GM23338 (cell line): ENCODE measurements around the gene ACTA2. TPM values are rescaled to one million over a fixed set of nuclear protein-coding genes. Genes with fewer than 3 reads are reported as not detected.
A peak's percentile ranks its signal among the peaks of the same experiment; 100 is the strongest.

ENCODE experiments used
- ATAC-seq: fragments of 200-7000 bp; cut with Tn5 transposase; 3 replicates; pipeline ENCODE4 v1.9.1; 2020
- DNase-seq: peaks from one replicate; pipeline ENCODE4 v3.0.0-alpha.2; 2015; ENCODE audit warnings: low spot score
- H2AFZ ChIP-seq: fragments of 200-600 bp; sonication (generic); 2 replicates; pipeline ENCODE4 v1.8.0; 2016; ENCODE audit warnings: antibody characterized with exemption, mild to moderate bottlenecking, moderate library complexity
- H3F3A ChIP-seq: fragments of 200-600 bp; sonication (generic); replicated peaks from 2 replicates; pipeline ENCODE4 v1.8.0; 2017; ENCODE audit warnings: antibody characterized with exemption, mixed run types, low read depth
- H3K27ac ChIP-seq: fragments of 200-600 bp; sonication (generic); 2 replicates; pipeline ENCODE4 v1.6.1; 2016; ENCODE audit warnings: low read depth
- H3K27me3 ChIP-seq: fragments of 200-600 bp; sonication (generic); 2 replicates; pipeline ENCODE4 v1.8.0; 2016; ENCODE audit warnings: mild to moderate bottlenecking, mixed run types, moderate library complexity; ENCODE audit not compliant: insufficient read depth
- H3K36me3 ChIP-seq: fragments of 200-600 bp; sonication (generic); 2 replicates; pipeline ENCODE4 v1.8.0; 2016; ENCODE audit warnings: mild to moderate bottlenecking; ENCODE audit not compliant: insufficient read depth
- H3K4me1 ChIP-seq: fragments of 200-600 bp; sonication (generic); 2 replicates; pipeline ENCODE4 v1.8.0; 2016; ENCODE audit warnings: mild to moderate bottlenecking, moderate library complexity; ENCODE audit not compliant: insufficient read depth
- H3K4me2 ChIP-seq: fragments of 200-600 bp; sonication (generic); 2 replicates; pipeline ENCODE4 v1.7.1; 2017; ENCODE audit warnings: mixed run types
- H3K4me3 ChIP-seq: fragments of 200-600 bp; sonication (generic); 2 replicates; pipeline ENCODE4 v1.6.1; 2016; ENCODE audit warnings: mixed run types
- H3K79me2 ChIP-seq: fragments of 200-600 bp; sonication (generic); replicated peaks from 2 replicates; pipeline ENCODE4 v1.8.0; 2017; ENCODE audit warnings: mild to moderate bottlenecking; ENCODE audit not compliant: insufficient read depth
- H3K9me2 ChIP-seq: fragments of 200-600 bp; sonication (generic); 2 replicates; pipeline ENCODE4 v1.8.0; 2017; ENCODE audit not compliant: insufficient read depth
- H4K20me1 ChIP-seq: fragments of 200-600 bp; sonication (generic); replicated peaks from 2 replicates; pipeline ENCODE4 v1.8.0; 2017; ENCODE audit warnings: mild to moderate bottlenecking; ENCODE audit not compliant: insufficient read depth
- H3K27ac Mint-ChIP-seq: 2 replicates; pipeline ENCODE4 v1.8.0; 2020; ENCODE audit warnings: inconsistent platforms, mild to moderate bottlenecking, moderate library complexity, mixed read lengths
- H3K27me3 Mint-ChIP-seq: 3 replicates; pipeline ENCODE4 v1.8.0; 2022; ENCODE audit warnings: low read depth, mild to moderate bottlenecking, moderate library complexity, mixed read lengths, inconsistent platforms; ENCODE audit not compliant: insufficient read depth, poor library complexity
- H3K36me3 Mint-ChIP-seq: 3 replicates; pipeline ENCODE4 v1.8.0; 2021; ENCODE audit warnings: low read depth, mild to moderate bottlenecking, inconsistent platforms, moderate library complexity, mixed read lengths
- H3K4me1 Mint-ChIP-seq: 3 replicates; pipeline ENCODE4 v1.8.0; 2020; ENCODE audit warnings: mild to moderate bottlenecking, inconsistent platforms, mixed read lengths
- H3K4me3 Mint-ChIP-seq: 3 replicates; pipeline ENCODE4 v1.8.0; 2021; ENCODE audit warnings: moderate library complexity, mild to moderate bottlenecking, inconsistent platforms, mixed read lengths
- H3K9me3 Mint-ChIP-seq: 3 replicates; pipeline ENCODE4 v1.8.0; 2020; ENCODE audit warnings: moderate library complexity, mild to moderate bottlenecking, inconsistent platforms, mixed read lengths
- CREB1 ChIP-seq: fragments of 250-450 bp; sonication (Bioruptor Pico); IDR thresholded peaks from 2 replicates; pipeline ENCODE4 v1.5.0; 2020; ENCODE audit warnings: low read depth, mild to moderate bottlenecking, moderate library complexity
- ETS1 ChIP-seq: IDR thresholded peaks from 2 replicates; pipeline ENCODE4 v1.6.1; 2016; ENCODE audit warnings: antibody characterized with exemption
- JUNB ChIP-seq: IDR thresholded peaks from one replicate; pipeline ENCODE4 v1.6.1; 2016; ENCODE audit warnings: antibody characterized with exemption; ENCODE audit not compliant: unreplicated experiment
- REST ChIP-seq: IDR thresholded peaks from one replicate; pipeline ENCODE4 v1.6.1; 2018; ENCODE audit warnings: antibody characterized with exemption; ENCODE audit not compliant: unreplicated experiment
- ZNF114 ChIP-seq: fragments of 250-450 bp; sonication (Bioruptor Pico); IDR thresholded peaks from 2 replicates; pipeline ENCODE4 v1.5.0; 2020; ENCODE audit warnings: mild to moderate bottlenecking, moderate library complexity
- ZNF331 ChIP-seq: fragments of 250-450 bp; sonication (Bioruptor Pico); IDR thresholded peaks from 2 replicates; pipeline ENCODE4 v1.5.0; 2020; ENCODE audit warnings: low read depth, mild to moderate bottlenecking, moderate library complexity
- ZNF462 ChIP-seq: fragments of 250-450 bp; sonication (Bioruptor Pico); IDR thresholded peaks from 2 replicates; pipeline ENCODE4 v1.5.0; 2020; ENCODE audit warnings: mild to moderate bottlenecking, moderate library complexity
- polyA plus RNA-seq: library from polyadenylated mRNA; unstranded; fragments of >200 nt; fragmentation: Nextera tagmentation; extraction: Ambion mirVana; gene quantifications from 2 replicates; pipeline ENCODE4 v1.2.1, GENCODE V29; 2016
- total RNA-seq: library from RNA; depleted of rRNA; stranded (reverse); fragments of >200 nt; shearing (Covaris generic); gene quantifications from 2 replicates; pipeline ENCODE4 v1.2.3, GENCODE V29; 2014
- TF ChIP-seq, protein P1 (sequence below), 2 experiments: fragments of 200-600 bp in 1 of 2; sonication (generic) in 1 of 2; conservative IDR thresholded peaks; 2 replicates each; pipeline versions ENCODE4 v1.5.1 to v1.6.1; 2016 to 2017; ENCODE audit warnings: antibody characterized with exemption in 2 of 2, low read depth in 2 of 2, mild to moderate bottlenecking in 2 of 2, moderate library complexity in 1 of 2

The ACTA2 gene
- total and polyA plus RNA-seq, 2 experiments from 2014 or later: 3.4 to 9.4 TPM

DNA sequence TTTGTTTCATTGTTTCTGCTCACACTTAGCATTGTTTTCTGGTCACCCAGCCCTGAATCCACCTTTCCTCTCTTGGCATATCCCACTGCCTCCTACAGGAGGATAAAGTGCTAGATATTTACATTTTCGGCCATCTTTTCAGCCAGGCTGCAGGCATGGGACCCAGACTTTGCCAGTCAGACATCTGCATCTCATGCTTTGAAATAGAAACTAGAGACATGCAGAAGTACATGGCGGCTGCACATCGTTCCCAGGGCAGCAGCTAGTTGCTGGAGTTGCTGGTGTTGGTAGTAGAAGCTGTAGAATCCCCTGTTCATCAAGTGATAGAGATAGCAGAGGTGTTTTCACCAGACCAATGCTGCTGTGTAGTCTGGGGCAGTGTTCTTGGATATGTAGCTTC lies 53.8 kb downstream of the ACTA2 start (continued):
- TF ChIP-seq, protein P1, sequence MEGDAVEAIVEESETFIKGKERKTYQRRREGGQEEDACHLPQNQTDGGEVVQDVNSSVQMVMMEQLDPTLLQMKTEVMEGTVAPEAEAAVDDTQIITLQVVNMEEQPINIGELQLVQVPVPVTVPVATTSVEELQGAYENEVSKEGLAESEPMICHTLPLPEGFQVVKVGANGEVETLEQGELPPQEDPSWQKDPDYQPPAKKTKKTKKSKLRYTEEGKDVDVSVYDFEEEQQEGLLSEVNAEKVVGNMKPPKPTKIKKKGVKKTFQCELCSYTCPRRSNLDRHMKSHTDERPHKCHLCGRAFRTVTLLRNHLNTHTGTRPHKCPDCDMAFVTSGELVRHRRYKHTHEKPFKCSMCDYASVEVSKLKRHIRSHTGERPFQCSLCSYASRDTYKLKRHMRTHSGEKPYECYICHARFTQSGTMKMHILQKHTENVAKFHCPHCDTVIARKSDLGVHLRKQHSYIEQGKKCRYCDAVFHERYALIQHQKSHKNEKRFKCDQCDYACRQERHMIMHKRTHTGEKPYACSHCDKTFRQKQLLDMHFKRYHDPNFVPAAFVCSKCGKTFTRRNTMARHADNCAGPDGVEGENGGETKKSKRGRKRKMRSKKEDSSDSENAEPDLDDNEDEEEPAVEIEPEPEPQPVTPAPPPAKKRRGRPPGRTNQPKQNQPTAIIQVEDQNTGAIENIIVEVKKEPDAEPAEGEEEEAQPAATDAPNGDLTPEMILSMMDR (conservative IDR thresholded peaks at IDR 0.05; ENCODE audit: low read depth in 2 of 2): no peak
- TF ChIP-seq ETS1: no peak

- Mint-ChIP-seq H3K27ac (peak overlapping the region; percentile 81), H3K9me3 (no peaks in the 10 kb centered on the region), H3K4me3 (no peak overlapping the region), H3K4me1 (peaks cover 15% of the 10 kb centered on the region), H3K36me3 (peaks cover 4% of the 10 kb centered on the region; the same call in 2 of the 3 replicates), H3K27me3 (no peaks in the 10 kb centered on the region)
- peak; percentile 61 for ATAC-seq
- H3K9me2 ChIP-seq: no peaks in the 10 kb centered on the region
- H3K36me3 ChIP-seq: no peaks in the 10 kb centered on the region
- H3K4me2 ChIP-seq: no peak overlapping the region
- no peaks in the 10 kb centered on the region for H3F3A ChIP-seq
- no peaks in the 10 kb centered on the region for H3K79me2 ChIP-seq
- no peaks in the 10 kb centered on the region for H3K27me3 ChIP-seq
- no peak overlapping the region for H3K4me3 ChIP-seq
- DNase-seq: no peak
- H2AFZ ChIP-seq: peak overlapping the region; percentile 53
- no peaks in the 10 kb centered on the region for H3K4me1 ChIP-seq
- H3K27ac ChIP-seq: no peak overlapping the region
- H4K20me1 ChIP-seq: no peaks in the 10 kb centered on the region
- TF ChIP-seq ZNF114 (CRISPR knock-in tag) (no peak), ZNF462 (CRISPR knock-in tag) (no peak), CREB1 (CRISPR knock-in tag) (no peak), JUNB (no peak), ZNF331 (no peak), REST (no peak)
- TF ChIP-seq, protein P1 (conservative IDR thresholded peaks at IDR 0.05; ENCODE audit: low read depth in 2 of 2): no peak
Measured at GRCh38 chr10:88896994-88897853, 55.3 kb downstream of the ACTA2 start.
